ENCODE measurements around the gene CNTN5.

DNA sequence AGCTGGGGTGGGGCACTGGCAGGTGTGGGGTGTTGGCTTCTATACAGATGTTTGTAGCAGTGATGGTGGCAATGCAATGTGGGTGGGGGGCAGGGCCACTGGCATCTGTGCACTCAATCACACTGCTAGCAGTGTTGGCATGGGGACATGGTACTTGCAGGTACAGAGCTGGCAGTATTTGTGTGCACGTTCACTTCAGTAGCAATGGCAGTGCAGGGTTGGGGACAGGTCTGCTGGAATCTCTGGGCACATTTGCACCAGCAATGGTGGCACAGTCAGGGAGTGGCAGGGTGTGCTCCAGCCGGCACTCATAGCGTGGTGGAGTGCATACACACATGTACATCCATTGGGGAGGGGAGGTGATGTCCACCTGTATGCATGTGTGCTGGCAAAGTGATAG is 775.2 kb downstream of the CNTN5 start:
- TF ChIP-seq, protein P1, sequence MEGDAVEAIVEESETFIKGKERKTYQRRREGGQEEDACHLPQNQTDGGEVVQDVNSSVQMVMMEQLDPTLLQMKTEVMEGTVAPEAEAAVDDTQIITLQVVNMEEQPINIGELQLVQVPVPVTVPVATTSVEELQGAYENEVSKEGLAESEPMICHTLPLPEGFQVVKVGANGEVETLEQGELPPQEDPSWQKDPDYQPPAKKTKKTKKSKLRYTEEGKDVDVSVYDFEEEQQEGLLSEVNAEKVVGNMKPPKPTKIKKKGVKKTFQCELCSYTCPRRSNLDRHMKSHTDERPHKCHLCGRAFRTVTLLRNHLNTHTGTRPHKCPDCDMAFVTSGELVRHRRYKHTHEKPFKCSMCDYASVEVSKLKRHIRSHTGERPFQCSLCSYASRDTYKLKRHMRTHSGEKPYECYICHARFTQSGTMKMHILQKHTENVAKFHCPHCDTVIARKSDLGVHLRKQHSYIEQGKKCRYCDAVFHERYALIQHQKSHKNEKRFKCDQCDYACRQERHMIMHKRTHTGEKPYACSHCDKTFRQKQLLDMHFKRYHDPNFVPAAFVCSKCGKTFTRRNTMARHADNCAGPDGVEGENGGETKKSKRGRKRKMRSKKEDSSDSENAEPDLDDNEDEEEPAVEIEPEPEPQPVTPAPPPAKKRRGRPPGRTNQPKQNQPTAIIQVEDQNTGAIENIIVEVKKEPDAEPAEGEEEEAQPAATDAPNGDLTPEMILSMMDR (conservative IDR thresholded peaks at IDR 0.05 in 1 of 2, IDR thresholded peaks at IDR 0.05 in 1 of 2; ENCODE audit: low read depth in 1 of 2, low read length in 2 of 2), result no peak
- no peak for TF ChIP-seq EZH2 (IDR thresholded peaks at IDR 0.05; ENCODE audit: low read length, missing control alignments)
